GM18873 (cell line): ENCODE measurements around the gene KDM5A.

ENCODE experiments used
- ATAC-seq: cut with Tn5 transposase; IDR thresholded peaks from one replicate; pipeline ENCODE4 v1.9.1; 2021; ENCODE audit warnings: mild to moderate bottlenecking, moderate library complexity, moderate number of reproducible peaks; ENCODE audit not compliant: unreplicated experiment, low FRiP score

The KDM5A gene

GRCh38 chr12:286531-287300 lies 102.4 kb downstream of the KDM5A start:
- ATAC-seq: no peak

DNA sequence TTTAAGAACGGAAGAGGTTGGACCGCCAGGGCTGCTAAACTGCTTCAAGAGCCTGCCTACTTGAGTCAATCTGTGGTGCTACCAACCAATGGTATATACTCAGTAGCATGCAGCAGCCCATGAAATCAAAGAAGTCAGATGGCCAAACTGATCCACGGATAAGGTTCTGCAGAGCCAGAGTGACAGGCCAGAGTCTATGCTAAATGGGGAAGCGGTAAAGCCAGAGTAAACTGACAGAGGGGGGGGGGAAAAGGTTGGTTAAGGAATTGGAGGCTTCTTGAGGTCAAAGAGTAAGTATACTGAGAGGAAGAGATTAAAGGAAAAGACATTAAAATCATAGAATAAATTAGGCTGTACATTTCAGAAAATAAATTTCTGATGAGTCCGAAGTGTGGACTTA lies 111.1 kb downstream of the KDM5A start:
- no peak for ATAC-seq

DNA sequence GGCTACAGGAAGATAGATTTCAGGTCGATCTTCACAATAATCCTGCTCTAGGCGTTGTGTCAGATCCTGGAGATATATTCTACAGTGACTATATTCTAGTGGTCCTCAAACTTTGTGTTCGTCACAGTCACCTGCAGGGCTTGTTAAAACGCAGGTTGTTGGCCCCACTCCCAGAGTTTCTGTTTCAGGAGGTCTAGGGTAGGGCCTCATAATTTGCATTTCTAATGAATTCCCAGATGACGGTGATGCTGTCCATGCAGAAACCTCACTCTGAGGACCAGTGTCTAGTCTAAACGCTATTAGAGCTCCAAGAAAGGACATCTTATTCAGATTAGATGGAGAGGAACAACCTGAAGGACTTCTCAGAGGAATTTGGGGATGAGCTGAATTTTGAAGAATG lies 113.3 kb downstream of the KDM5A start:
- no peak for ATAC-seq

DNA sequence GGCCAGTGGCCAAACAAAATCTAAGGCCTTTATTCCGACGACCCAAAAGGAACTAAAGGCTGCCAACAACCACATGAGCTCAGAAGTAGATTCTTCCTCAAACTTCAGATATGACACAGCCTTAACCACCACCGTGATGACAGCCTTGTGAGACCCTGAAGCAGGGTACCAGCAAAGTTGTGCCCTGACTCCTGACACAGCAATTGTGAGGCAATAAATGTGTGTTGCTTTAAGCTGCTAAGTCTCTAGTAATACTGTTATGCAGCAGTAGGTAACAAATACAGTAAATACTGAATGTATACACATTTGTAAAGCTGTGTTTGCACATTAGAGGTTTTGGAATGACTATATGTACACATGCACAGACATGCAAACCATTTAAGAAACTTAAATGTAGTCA lies 115.7 kb downstream of the KDM5A start:
- ATAC-seq: no peak

DNA sequence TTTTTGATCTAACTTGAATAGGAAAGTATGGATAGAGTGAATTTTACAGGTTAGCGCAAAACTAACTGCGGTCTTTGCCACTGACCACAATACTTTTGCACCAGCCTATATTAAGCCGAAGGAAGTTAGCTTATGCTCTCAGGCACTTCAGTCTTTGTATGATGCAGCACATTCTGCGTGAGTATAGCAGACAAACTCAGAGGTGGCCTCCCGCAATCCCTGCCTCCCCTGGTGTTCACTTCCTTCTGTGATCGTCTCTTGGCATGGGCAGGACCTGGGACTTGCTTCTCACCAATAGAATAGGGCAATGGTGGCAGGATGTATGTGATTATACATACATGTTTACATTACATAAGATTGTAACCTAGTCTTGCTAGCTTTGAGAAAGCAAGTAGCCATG lies 116.2 kb downstream of the KDM5A start:
- no peak for ATAC-seq

DNA sequence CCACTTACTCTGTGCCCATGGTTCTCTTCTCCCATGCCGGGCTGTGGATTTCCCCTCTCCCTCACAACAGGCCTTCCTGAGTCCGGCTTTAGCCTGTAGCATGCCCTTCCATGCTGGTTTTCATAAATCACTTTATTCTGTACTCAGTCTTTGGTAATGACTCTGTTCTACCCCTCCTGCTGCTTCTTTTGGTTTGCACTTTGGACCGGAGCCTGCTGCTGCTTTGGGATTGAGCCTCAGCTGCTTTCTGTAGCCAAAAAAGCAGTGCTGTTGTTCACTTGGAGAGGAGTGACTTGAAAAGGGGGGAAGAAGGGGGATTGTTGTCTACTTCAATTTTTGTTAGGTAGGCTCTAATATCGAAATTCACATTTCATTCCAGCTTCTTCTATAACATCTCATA lies 118.0 kb downstream of the KDM5A start:
- ATAC-seq: no peak

- no peak for ATAC-seq
These were observed 119.9 kb downstream of the KDM5A start for GRCh38 chr12:269191-269590.

DNA sequence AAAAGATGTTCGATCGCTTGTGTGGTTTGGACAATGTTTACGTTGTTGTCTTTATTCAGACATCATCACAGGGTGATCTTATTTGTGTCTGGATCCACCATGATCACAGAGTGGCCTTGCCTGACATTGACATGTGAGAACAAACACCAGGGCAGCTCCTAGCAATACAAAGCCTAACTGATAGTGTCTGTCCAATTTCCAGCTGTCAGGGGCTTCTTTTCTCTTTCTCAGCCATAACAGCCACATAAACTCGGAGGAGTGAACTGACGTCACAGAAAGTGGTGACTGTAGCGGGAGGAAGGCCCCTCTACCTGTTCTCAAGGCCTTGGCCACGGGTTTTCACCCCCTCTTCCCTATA lies 120.7 kb downstream of the KDM5A start:
- ATAC-seq: no peak

DNA sequence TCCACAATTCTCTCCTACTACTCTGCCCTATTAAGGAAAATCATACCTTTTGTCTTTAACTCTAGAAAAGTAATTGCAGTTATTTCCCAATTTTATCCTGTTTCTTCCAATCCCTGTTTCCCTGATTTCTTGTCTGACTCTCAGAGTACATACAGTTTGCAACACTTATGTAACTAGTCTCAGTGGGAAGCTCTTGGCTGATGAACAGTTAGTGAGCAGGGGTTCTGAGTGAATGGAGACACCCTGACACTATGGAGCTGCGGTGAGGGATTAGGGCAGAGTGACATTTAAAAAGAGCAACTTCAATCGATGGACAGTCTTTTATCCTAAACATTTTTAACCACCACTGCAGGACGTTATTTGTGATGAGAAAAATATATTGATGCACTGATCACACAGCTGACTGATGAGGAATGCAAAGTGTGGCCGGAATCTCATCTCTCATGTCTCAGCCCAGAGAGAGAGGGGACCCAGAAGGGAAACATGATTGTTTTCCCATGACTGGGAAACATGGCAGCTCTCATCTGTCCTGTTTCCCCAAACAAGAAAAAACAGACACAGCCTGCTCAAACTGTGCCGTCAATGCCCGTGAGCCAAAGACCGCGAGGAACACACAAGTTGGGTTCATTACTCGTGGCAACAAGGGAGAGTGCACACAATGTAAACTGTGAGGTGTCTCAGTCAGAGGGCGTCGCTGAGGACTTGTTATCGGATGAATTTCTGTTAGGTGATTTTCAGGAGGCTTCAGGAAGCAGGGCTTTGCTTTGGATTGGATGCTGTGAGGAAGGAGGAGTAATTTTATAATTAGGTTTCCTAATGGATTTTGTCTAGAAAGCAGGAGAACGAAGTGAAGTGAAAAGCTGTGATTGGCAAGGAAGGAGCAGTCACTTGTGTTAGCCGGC lies 121.3 kb downstream of the KDM5A start:
- ATAC-seq: no peak

DNA sequence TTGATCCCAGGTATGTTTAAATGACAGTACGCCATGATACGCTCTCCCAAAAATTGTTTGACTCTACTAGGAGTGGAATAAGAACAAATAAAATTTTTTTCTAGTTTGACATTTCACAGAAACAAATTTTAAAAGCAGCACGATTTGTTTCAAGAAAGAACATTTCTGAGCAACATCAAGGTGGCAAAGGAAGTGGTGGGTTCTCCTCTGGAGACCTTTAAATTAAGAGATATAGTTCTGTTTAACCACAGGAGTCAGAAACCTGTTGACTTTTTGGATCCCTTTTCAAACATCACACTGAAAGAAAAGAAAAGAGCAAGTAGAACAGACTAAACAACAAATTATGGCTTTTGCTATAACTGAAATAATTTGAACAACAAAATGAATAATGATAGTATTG lies 124.0 kb downstream of the KDM5A start:
- ATAC-seq: no peak

- no peak for ATAC-seq
These were observed 124.9 kb downstream of the KDM5A start for GRCh38 chr12:264269-264668.

DNA sequence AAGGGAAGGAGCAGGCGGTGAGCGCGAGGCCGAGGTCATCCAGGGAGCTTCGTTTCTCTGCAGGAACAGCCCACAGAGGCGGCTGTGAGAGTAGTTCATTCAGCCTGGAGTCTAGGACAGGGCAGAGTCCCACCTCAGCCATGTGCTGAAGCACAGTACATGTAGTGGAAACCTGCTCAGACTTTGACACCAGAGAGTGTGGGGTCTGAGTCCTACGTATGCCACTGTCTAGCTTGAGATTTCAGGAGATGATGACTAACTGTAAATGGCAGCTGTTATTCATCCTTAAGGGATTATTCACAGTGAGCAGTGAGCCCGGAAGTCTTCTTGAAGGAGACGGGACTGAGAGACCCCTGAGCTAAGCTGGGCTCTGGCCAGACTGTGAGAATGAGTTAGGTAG lies 125.5 kb downstream of the KDM5A start:
- ATAC-seq: no peak

DNA sequence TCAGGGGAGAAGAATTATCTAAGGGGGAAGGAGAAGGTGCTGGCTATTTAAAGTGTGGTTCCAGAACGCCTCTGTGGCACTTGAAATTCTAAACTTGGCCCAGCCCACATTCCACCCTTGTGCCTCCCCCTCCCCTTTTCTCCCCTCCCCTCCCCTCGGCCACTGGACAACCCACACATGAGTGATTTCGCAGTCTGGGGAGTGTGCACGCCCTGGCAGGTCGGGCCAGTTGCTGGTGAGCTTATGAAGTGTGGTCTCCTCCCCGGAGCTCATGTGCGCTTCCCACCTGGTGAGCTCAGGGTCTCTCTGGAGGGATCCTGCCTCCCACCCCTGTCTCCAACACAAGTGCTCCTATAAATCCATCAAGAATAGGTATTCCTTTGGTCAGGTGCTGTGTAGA lies 126.3 kb downstream of the KDM5A start, which contains the start of gene SLC6A13:
SLC6A13 (minus strand) TSS at position 20 of the 400 bp plus-strand sequence. CDS start 2,784 bp downstream, outside the sequence.
- ATAC-seq: no peak

- no peak for ATAC-seq
These were observed 127.0 kb downstream of the KDM5A start for GRCh38 chr12:262113-262512.

- no peak for ATAC-seq
These were observed 131.4 kb downstream of the KDM5A start for GRCh38 chr12:257521-258321.

- no peak for ATAC-seq
These were observed 132.2 kb downstream of the KDM5A start for GRCh38 chr12:256958-257357.

DNA sequence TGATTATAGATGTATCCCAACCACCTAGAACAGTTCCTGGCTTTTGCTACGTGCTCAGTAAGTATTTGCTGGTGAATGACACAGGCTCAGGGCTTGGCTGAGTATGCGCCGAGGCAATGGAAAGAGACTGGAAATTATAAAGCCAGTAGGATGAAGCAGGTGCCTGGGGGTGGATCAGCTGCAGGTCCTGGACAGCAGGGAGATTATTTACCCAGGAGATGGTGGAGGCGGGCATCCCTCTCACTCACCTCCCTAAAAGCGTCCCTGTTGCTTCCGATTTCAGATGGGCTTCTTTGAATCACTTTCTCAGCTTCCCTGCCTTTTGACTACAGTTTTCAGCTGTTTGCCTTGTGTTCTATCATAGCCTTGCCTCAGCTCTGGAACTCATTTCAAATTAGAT lies 132.9 kb downstream of the KDM5A start:
- ATAC-seq: no peak

GRCh38 chr12:254912-255311 lies 134.2 kb downstream of the KDM5A start:
- no peak for ATAC-seq

GRCh38 chr12:254039-254438 lies 135.1 kb downstream of the KDM5A start:
- ATAC-seq: no peak

GRCh38 chr12:253116-253831 lies 135.8 kb downstream of the KDM5A start:
- ATAC-seq: no peak
